NCI-H2227 (cell line): ENCODE results near the gene CLDN1.

Experiments
- DNase-seq: peaks from one replicate; lab custom pipeline; 2025; ENCODE audit not compliant: unreplicated experiment; lab: John Stamatoyannopoulos, UW

Gene CLDN1

GRCh38 chr3:190333961-190334360, 11.7 kb upstream of the CLDN1 start:
- no peak for DNase-seq

- no peak for DNase-seq
Observed at GRCh38 chr3:190330936-190331734, 8.9 kb upstream of the CLDN1 start.

GRCh38 chr3:190326930-190327329, 4.7 kb upstream of the CLDN1 start:
- DNase-seq, result no peak

- DNase-seq, result no peak
Observed at GRCh38 chr3:190326361-190326760, 4.1 kb upstream of the CLDN1 start.

- no peak for DNase-seq
Observed at GRCh38 chr3:190325923-190326322, 3.7 kb upstream of the CLDN1 start.

- no peak for DNase-seq
Observed at GRCh38 chr3:190323246-190323626, 990 bp upstream of the CLDN1 start.

GRCh38 chr3:190322604-190323245, 479 bp upstream of the CLDN1 start:
- DNase-seq, result no peak

- no peak for DNase-seq
Observed at GRCh38 chr3:190320594-190321362, 1.5 kb downstream of the CLDN1 start.

- DNase-seq, result no peak
Observed at GRCh38 chr3:190319660-190320059, 2.6 kb downstream of the CLDN1 start.

GRCh38 chr3:190318666-190319065, 3.6 kb downstream of the CLDN1 start:
- no peak for DNase-seq

- no peak for DNase-seq
Observed at GRCh38 chr3:190314741-190315140, 7.5 kb downstream of the CLDN1 start.

- no peak for DNase-seq
Observed at GRCh38 chr3:190309414-190309813, 12.8 kb downstream of the CLDN1 start.

GRCh38 chr3:190308154-190308553, 14.1 kb downstream of the CLDN1 start:
- no peak for DNase-seq

GRCh38 chr3:190307164-190307545, 15.1 kb downstream of the CLDN1 start:
- DNase-seq, result no peak

GRCh38 chr3:190306513-190307163, 15.6 kb downstream of the CLDN1 start:
- DNase-seq, result no peak

- no peak for DNase-seq
Observed at GRCh38 chr3:190306026-190306425, 16.2 kb downstream of the CLDN1 start.

- DNase-seq, result no peak
Observed at GRCh38 chr3:190305406-190305805, 16.8 kb downstream of the CLDN1 start.

- no peak for DNase-seq
Observed at GRCh38 chr3:190303884-190304283, 18.4 kb downstream of the CLDN1 start.

GRCh38 chr3:190302212-190302867, 19.9 kb downstream of the CLDN1 start:
- no peak for DNase-seq

- DNase-seq, result no peak
Observed at GRCh38 chr3:190301591-190301990, 20.7 kb downstream of the CLDN1 start.

GRCh38 chr3:190299969-190300368, 22.3 kb downstream of the CLDN1 start:
- DNase-seq, result no peak
